Activated CD4-positive, alpha-beta T cell treated with anti-CD3 and anti-CD28 coated beads, Interleukin-2, amount 10 ng/mL, durations not matched to agents 24 days and 14 days (primary cell): Measurements from ENCODE around the gene TNNT1. TPM values are rescaled to one million over a fixed set of nuclear protein-coding genes. Genes with fewer than 3 reads are reported as not detected.
"Not testable (repeated sequence)": the region's sequence is repeated elsewhere in the genome, so short reads cannot be mapped to it uniquely, and the experiment has no call there.

Source experiments
- DNase-seq: peaks from one replicate; pipeline ENCODE4 v3.0.0; 2022
- H3K27ac Mint-ChIP-seq: one replicate; pipeline ENCODE4 v1.8.0; 2022; ENCODE audit warnings: mild to moderate bottlenecking, mixed read lengths
- H3K27me3 Mint-ChIP-seq: one replicate; pipeline ENCODE4 v1.8.0; 2022; ENCODE audit warnings: mixed read lengths
- H3K36me3 Mint-ChIP-seq: one replicate; pipeline ENCODE4 v1.8.0; 2022; ENCODE audit warnings: low read depth, mild to moderate bottlenecking, mixed read lengths
- H3K4me1 Mint-ChIP-seq: one replicate; pipeline ENCODE4 v1.8.0; 2021; ENCODE audit warnings: mixed read lengths
- H3K4me3 Mint-ChIP-seq: one replicate; pipeline ENCODE4 v1.8.0; 2022; ENCODE audit warnings: mild to moderate bottlenecking, moderate library complexity, mixed read lengths
- H3K9me3 Mint-ChIP-seq: one replicate; pipeline ENCODE4 v1.8.0; 2021; ENCODE audit warnings: mixed read lengths
- intact Hi-C: fragments of 100-400 bp; cut with micrococcal nuclease; formaldehyde crosslinking; loops from one replicate; pipeline ENCODE4 v1.15.1; 2023
- total RNA-seq: library from RNA; stranded (reverse); gene quantifications from 2 replicates; pipeline ENCODE4 v1.2.3, GENCODE V29; 2022

Gene TNNT1
- total RNA-seq, 1 donor from 2014 or later = 0.51 TPM

- no peak for DNase-seq
- H3K36me3 Mint-ChIP-seq = no peaks in the 10 kb centered on the region
- H3K4me1 Mint-ChIP-seq = peaks cover 23% of the 10 kb centered on the region
- H3K9me3 Mint-ChIP-seq = peaks cover 6% of the 10 kb centered on the region
- H3K4me3 Mint-ChIP-seq = no peak overlapping the region
- H3K27ac Mint-ChIP-seq = no peak overlapping the region
- H3K27me3 Mint-ChIP-seq = peaks cover 66% of the 10 kb centered on the region
- intact Hi-C loops = no loop called here
Observed at GRCh38 chr19:55175117-55175867, 26.3 kb upstream of the TNNT1 start.

GRCh38 chr19:55174425-55175116 lies 25.6 kb upstream of the TNNT1 start:
- peaks cover 6% of the 10 kb centered on the region for H3K9me3 Mint-ChIP-seq
- H3K4me3 Mint-ChIP-seq = peak overlapping the region; percentile 76
- intact Hi-C loops = no loop called here
- H3K4me1 Mint-ChIP-seq = peaks cover 18% of the 10 kb centered on the region
- peaks cover 65% of the 10 kb centered on the region for H3K27me3 Mint-ChIP-seq
- no peak for DNase-seq
- H3K36me3 Mint-ChIP-seq = no peaks in the 10 kb centered on the region
- H3K27ac Mint-ChIP-seq = no peak overlapping the region

GRCh38 chr19:55173714-55174409 lies 24.9 kb upstream of the TNNT1 start:
- intact Hi-C loops = no loop called here
- Mint-ChIP-seq H3K9me3 (peaks cover 6% of the 10 kb centered on the region), H3K36me3 (no peaks in the 10 kb centered on the region), H3K4me1 (peaks cover 15% of the 10 kb centered on the region), H3K27ac (no peak overlapping the region), H3K27me3 (peaks cover 67% of the 10 kb centered on the region), H3K4me3 (peak overlapping the region; percentile 76)
- peak; percentile 87 for DNase-seq

GRCh38 chr19:55173186-55173713 lies 24.2 kb upstream of the TNNT1 start:
- Mint-ChIP-seq H3K4me1 (peaks cover 15% of the 10 kb centered on the region), H3K27ac (no peak overlapping the region), H3K36me3 (no peaks in the 10 kb centered on the region), H3K4me3 (peak overlapping the region; percentile 76), H3K27me3 (peaks cover 65% of the 10 kb centered on the region), H3K9me3 (peaks cover 6% of the 10 kb centered on the region)
- no peak for DNase-seq
- intact Hi-C loops = no loop called here

- Mint-ChIP-seq H3K4me1 (peaks cover 13% of the 10 kb centered on the region), H3K36me3 (no peaks in the 10 kb centered on the region), H3K27ac (no peak overlapping the region), H3K27me3 (peaks cover 64% of the 10 kb centered on the region), H3K9me3 (peaks cover 6% of the 10 kb centered on the region), H3K4me3 (peak overlapping the region; percentile 70)
- DNase-seq = no peak
- intact Hi-C loops = no loop called here
Observed at GRCh38 chr19:55172741-55173140, 23.7 kb upstream of the TNNT1 start.

GRCh38 chr19:55172318-55172717 lies 23.3 kb upstream of the TNNT1 start:
- H3K36me3 Mint-ChIP-seq, DNase-seq, H3K9me3 Mint-ChIP-seq, intact Hi-C loops: not testable (repeated sequence)
- peaks cover 13% of the 10 kb centered on the region for H3K4me1 Mint-ChIP-seq
- peak overlapping the region; percentile 70 for H3K4me3 Mint-ChIP-seq
- peak overlapping the region; percentile 45 for H3K27ac Mint-ChIP-seq
- peaks cover 64% of the 10 kb centered on the region for H3K27me3 Mint-ChIP-seq

GRCh38 chr19:55171440-55171839 lies 22.4 kb upstream of the TNNT1 start:
- intact Hi-C loops = no loop called here
- Mint-ChIP-seq H3K27me3 (peaks cover 69% of the 10 kb centered on the region), H3K4me3 (no peak overlapping the region), H3K9me3 (peaks cover 6% of the 10 kb centered on the region), H3K27ac (no peak overlapping the region), H3K36me3 (no peaks in the 10 kb centered on the region), H3K4me1 (peaks cover 20% of the 10 kb centered on the region)
- no peak for DNase-seq

GRCh38 chr19:55169136-55169535 lies 20.1 kb upstream of the TNNT1 start:
- H3K9me3 Mint-ChIP-seq = no peaks in the 10 kb centered on the region
- no peaks in the 10 kb centered on the region for H3K36me3 Mint-ChIP-seq
- peaks cover 17% of the 10 kb centered on the region for H3K4me1 Mint-ChIP-seq
- intact Hi-C loops = no loop called here
- H3K27ac Mint-ChIP-seq = no peak overlapping the region
- H3K27me3 Mint-ChIP-seq = peaks cover 69% of the 10 kb centered on the region
- no peak overlapping the region for H3K4me3 Mint-ChIP-seq
- DNase-seq = no peak

- peaks cover 11% of the 10 kb centered on the region for H3K4me1 Mint-ChIP-seq
- H3K9me3 Mint-ChIP-seq = no peaks in the 10 kb centered on the region
- no peaks in the 10 kb centered on the region for H3K36me3 Mint-ChIP-seq
- peaks cover 55% of the 10 kb centered on the region for H3K27me3 Mint-ChIP-seq
- peak within 1 kb of the TSS; percentile 84 for H3K4me3 Mint-ChIP-seq
- peak within 1 kb of the TSS; percentile 13 for H3K27ac Mint-ChIP-seq
- intact Hi-C loops = loop anchor here (1.0 to 2.0 kb wide), 4 partner anchors 13 to 173 kb away; partner anchors contain the start of genes KMT5C and PPP1R12C
- DNase-seq = peak; percentile 93
Observed at GRCh38 chr19:55166530-55167268, 17.7 kb upstream of the TNNT1 start, which contains the start of gene DNAAF3. Gene DNAAF3, minus strand, starts transcription at chr19:55166613. Its CDS starts 200 bp downstream, at chr19:55166413.

- intact Hi-C loops = loop anchor here (1.0 to 2.0 kb wide), 4 partner anchors 13 to 173 kb away; partner anchors contain the start of genes KMT5C and PPP1R12C
- peak; percentile 78 for DNase-seq
- H3K9me3 Mint-ChIP-seq = no peaks in the 10 kb centered on the region
- H3K27ac Mint-ChIP-seq = peak overlapping the region; percentile 13
- peaks cover 11% of the 10 kb centered on the region for H3K4me1 Mint-ChIP-seq
- peak overlapping the region; percentile 84 for H3K4me3 Mint-ChIP-seq
- no peaks in the 10 kb centered on the region for H3K36me3 Mint-ChIP-seq
- H3K27me3 Mint-ChIP-seq = peaks cover 50% of the 10 kb centered on the region
Observed at GRCh38 chr19:55165952-55166529, 17.0 kb upstream of the TNNT1 start.

GRCh38 chr19:55161571-55162322 lies 12.7 kb upstream of the TNNT1 start:
- no peak for DNase-seq
- Mint-ChIP-seq H3K27ac (no peak overlapping the region), H3K36me3 (no peaks in the 10 kb centered on the region), H3K27me3 (peaks cover 44% of the 10 kb centered on the region), H3K9me3 (no peaks in the 10 kb centered on the region), H3K4me3 (no peak overlapping the region), H3K4me1 (peaks cover 10% of the 10 kb centered on the region)
- intact Hi-C loops = loop anchor here (2.0 to 5.0 kb wide), 3 partner anchors 21 to 281 kb away; partner anchors contain the start of gene SHISA7

- Mint-ChIP-seq H3K36me3 (no peaks in the 10 kb centered on the region), H3K4me3 (no peak overlapping the region), H3K27me3 (peaks cover 43% of the 10 kb centered on the region), H3K27ac (no peak overlapping the region), H3K4me1 (peaks cover 6% of the 10 kb centered on the region), H3K9me3 (no peaks in the 10 kb centered on the region)
- no peak for DNase-seq
- intact Hi-C loops = loop anchor here (2.0 to 5.0 kb wide), 3 partner anchors 20 to 281 kb away; partner anchors contain the start of gene SHISA7
Observed at GRCh38 chr19:55160986-55161365, 12.0 kb upstream of the TNNT1 start.
